Omental fat pad (tissue), 4 donors: ENCODE measurements around the gene AP1S1. TPM values are rescaled to one million over a fixed set of nuclear protein-coding genes. Genes with fewer than 3 reads are reported as not detected.

ENCODE experiments used
- ATAC-seq: fragments of 150-250 bp; one replicate; pipeline ENCODE4 v1.9.1; 2016; ENCODE audit warnings: mild to moderate bottlenecking, moderate library complexity; ENCODE audit not compliant: low FRiP score
- DNase-seq: peaks from one replicate; pipeline ENCODE4 v3.0.0-alpha.2; 2019; ENCODE audit warnings: low spot score
- total RNA-seq, 4 donors: library from RNA; depleted of rRNA; stranded (reverse); fragments of >200 nt; gene quantifications; one replicate each; pipeline ENCODE4 v1.1.0, GENCODE V29; 2016
- TF ChIP-seq, protein P1 (sequence below), 3 donors: fragments of 450-650 bp; IDR thresholded peaks; one replicate each; pipeline ENCODE4 v1.5.1; 2016 to 2017; ENCODE audit warnings: antibody characterized with exemption in 3 of 3, mild to moderate bottlenecking in 3 of 3, moderate library complexity in 2 of 3

Gene AP1S1
- total RNA-seq, 4 donors from 2014 or later = 30.7 to 52.3 (median 36.4) TPM

DNA sequence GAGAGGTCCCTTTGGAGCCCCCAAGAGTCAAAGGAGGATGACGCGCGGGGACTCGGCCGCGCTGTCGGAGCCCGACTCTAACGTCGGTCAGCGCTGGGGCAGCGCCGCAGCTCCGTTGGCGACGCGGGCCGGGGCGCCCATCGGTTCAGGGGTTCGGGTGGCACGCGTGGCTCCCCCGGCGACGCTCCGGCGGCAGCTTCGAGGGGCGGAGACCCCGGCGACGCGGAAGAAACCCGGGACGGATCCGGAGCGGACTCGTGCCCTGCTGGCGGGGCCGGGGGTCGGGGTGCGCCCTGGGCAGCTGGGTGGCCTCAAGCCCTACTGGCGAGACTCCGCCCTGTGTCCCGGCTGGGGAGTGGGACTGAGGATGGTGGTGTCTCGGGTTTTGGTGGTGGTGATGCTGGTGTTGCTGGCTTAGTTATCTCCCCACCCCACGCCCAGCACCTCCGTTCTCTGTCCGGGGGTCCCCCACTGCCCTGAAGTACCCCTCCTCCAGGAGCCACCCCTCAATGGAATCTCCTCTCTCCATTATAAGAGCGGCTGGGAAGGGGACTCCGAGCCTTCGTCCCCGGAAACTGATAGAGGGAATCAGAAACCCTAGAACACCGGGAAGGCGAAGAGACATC is 26.0 kb downstream of the AP1S1 start, which contains the start of gene NAT16:
NAT16 (minus strand) TSS at position 164 of the 626 bp plus-strand sequence. CDS start 5,486 bp downstream, outside the sequence.
- TF ChIP-seq, protein P1, sequence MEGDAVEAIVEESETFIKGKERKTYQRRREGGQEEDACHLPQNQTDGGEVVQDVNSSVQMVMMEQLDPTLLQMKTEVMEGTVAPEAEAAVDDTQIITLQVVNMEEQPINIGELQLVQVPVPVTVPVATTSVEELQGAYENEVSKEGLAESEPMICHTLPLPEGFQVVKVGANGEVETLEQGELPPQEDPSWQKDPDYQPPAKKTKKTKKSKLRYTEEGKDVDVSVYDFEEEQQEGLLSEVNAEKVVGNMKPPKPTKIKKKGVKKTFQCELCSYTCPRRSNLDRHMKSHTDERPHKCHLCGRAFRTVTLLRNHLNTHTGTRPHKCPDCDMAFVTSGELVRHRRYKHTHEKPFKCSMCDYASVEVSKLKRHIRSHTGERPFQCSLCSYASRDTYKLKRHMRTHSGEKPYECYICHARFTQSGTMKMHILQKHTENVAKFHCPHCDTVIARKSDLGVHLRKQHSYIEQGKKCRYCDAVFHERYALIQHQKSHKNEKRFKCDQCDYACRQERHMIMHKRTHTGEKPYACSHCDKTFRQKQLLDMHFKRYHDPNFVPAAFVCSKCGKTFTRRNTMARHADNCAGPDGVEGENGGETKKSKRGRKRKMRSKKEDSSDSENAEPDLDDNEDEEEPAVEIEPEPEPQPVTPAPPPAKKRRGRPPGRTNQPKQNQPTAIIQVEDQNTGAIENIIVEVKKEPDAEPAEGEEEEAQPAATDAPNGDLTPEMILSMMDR (IDR thresholded peaks at IDR 0.05) = no peak
- ATAC-seq (no peak), DNase-seq (no peak)

DNA sequence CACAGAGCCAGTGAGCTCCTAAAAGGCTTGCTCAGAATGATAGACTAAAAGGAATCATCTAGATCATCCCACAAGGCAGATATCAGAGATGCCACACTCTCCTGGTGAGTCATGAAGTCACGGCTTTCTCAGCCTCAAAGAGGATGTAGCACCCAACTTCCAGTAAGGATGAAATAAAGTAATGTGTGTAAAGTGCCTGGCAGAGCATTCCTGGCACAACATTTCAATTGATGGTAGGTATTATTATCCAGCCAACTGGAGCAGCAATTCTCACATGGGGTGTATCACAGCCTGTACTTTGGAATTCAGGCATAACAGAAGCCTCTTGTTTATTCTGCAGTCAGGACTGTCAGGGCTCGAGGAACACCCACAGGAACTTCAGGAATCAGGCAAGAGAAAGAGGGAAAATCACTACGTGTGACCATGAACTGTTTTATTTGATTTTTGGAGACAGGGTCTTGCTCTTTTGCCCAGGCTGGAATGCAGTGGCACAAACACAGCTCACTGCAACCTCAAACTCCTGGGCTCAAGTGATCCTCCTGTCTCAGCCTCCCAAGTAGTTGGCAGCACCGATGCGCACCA is 31.1 kb downstream of the AP1S1 start:
- DNase-seq (no peak), ATAC-seq (peak; percentile 38)
- TF ChIP-seq, protein P1 (IDR thresholded peaks at IDR 0.05) = no peak

DNA sequence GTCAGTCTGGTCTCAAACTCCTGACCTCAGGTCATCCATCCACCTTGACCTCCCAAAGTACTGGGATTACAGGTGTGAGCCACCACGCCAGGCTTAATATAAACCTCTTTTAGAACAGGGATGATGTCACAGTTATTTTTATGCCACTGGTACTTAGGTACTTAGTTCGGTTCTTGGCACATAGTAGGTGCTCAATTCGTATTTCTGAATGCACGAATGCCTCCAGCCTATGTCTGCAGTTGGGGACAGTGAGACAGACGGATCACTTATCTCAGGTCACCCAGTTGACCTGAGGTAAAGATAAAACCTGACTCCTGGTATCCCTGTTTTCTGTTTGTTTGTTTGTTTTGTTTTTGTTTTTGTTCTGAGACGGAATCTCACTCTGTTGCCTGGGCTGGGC is 31.9 kb downstream of the AP1S1 start:
- TF ChIP-seq, protein P1 (IDR thresholded peaks at IDR 0.05) = no peak
- no peak for DNase-seq
- no peak for ATAC-seq

DNA sequence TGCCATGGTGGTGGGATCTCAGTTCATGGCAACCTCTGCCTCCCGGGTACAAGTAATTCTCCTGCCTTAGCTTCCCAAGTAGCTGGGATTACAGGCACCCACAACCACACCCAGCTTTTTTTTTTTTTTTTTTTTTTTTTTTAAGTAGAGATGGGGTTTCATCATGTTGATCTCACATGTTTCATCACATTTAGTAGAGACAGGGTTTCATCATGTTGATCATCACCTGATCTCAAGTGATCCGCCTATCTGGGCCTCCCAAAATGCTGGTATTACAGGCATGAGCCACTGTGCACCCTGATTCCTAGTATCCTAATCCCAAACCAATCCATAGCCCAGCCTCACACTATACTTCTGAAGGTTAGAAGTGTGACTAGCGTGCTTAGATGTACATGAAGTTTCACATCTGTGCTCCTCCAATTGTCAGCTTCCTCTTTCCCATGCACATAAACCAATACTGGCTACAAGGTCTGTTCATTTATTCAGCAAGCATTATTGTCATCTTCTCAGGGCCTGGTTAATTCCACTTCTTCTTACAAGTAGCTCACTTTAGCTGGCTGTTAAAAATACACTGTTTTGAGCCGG is 32.7 kb downstream of the AP1S1 start:
- TF ChIP-seq, protein P1 (IDR thresholded peaks at IDR 0.05) = no peak
- DNase-seq (no peak), ATAC-seq (no peak)

DNA sequence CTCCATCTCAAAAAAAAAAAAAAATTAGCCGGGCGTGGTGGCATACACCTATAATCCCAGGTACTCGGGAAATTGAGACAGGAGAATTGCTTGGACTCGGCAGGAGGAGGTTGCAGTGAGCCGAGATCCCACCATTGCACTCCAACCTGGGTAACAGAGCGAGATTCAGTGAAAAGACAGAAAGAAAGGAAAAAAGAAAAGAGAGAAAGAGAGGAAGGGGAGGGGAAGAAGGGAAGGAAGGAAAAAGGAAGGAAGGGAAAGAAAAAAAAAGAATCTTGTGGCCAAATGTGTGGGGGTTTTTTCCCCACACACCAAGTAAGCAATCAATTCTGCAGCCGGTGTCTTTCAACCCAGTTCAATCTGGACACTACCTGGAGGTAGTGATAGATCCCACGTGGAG is 34.8 kb downstream of the AP1S1 start:
- ATAC-seq (no peak), DNase-seq (no peak)
- TF ChIP-seq, protein P1 (IDR thresholded peaks at IDR 0.05) = no peak

DNA sequence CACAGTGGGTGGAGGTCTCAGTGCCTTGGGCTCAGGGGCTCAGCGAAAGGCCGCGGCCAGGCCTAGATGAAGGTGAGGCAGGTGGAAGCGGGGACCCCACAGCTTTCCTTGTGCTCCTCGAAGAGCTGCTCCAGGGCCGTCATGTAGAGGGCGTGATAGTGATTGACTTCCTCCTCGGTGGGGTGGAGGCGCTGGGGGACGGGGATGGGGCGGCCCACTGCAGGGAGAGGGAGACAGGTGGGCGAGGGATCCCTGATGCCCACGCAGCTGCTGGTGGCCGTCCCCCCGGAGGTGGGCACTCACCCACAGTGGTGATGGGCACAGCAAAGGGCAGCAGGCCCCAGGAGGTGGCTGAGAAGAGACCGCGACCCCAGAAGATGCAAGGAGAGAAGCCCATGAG is 41.6 kb downstream of the AP1S1 start:
- ATAC-seq (no peak), DNase-seq (no peak)
- TF ChIP-seq, protein P1 (IDR thresholded peaks at IDR 0.05) = no peak

DNA sequence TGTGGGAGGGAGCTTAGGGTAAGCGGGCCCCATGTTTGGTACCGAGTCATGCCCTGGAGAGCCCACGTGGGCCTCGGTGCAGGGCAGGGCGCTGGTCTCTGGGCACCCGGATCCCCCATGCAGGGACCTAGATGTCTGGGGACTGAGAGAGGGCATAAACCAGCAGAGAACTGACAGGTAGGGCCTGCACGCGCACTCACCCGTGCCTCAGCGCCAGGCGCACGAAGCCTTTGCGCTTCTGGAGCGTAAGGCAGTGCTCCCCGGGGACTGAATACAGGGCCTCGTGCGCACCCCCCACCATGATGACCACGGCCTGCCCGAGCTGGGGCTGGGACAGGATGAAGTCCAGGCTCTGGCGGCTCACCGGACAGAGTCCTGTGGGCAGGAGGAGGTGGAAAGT is 43.7 kb downstream of the AP1S1 start:
- TF ChIP-seq, protein P1 (IDR thresholded peaks at IDR 0.05) = no peak
- DNase-seq = no peak
- no peak for ATAC-seq
